Glomerular endothelial cell (primary cell): ENCODE data around the gene HELLS. TPM values are rescaled to one million over a fixed set of nuclear protein-coding genes. Genes with fewer than 3 reads are reported as not detected.
A peak's percentile ranks its signal among the peaks of the same experiment; 100 is the strongest.
"Not testable (repeated sequence)": the region's sequence is repeated elsewhere in the genome, so short reads cannot be mapped to it uniquely, and the experiment has no call there.

Experiments used
- DNase-seq: peaks from one replicate; pipeline ENCODE4 v3.0.0-alpha.2; 2011; ENCODE audit warnings: low read depth, low spot score; ENCODE audit errors: extremely low read depth
- total RNA-seq: library from RNA; depleted of rRNA; stranded (reverse); fragments of >200 nt; gene quantifications from 2 replicates; pipeline ENCODE4 v1.2.3, GENCODE V29; 2015

Gene HELLS
- total RNA-seq = 8.3 and 27.0 TPM in 2 replicates

DNA sequence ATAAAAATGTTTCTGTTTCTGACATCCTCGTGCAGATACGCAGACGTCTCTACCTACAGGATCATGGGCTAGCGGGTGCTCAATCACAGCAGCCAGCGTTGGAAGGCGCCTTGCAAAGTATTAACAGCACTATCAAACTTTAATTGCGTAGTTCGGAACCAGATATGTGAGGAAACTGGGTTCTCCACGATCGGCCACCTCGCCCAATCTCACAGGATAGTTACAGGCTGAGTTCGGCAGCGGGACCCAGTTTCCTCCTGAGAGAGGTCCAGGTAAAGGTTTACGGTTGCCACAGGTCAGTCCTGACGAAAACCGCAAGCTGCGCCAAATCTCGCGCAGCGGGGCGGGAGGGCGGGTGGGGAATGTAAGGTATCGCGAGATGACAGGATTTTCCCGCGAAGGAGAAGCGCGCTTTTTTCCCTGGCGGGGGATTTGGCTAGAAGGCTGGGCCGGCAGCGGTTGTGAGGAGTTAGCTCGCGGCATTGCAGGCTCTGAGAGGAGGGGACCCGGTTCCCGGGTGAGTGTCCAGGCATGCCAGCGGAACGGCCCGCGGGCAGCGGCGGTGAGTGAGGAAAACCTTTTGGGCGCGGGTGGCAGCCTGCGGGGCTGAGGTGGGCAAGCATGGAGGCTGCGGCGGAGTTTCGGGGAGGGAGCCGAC lies at the start of gene HELLS:
TSS of gene HELLS (plus strand) at position 398 of the 658 bp plus-strand sequence. CDS start at position 532, 134 bp downstream.
- peak; percentile 45 for DNase-seq

- no peak for DNase-seq
These were observed 49.6 kb upstream of the HELLS start for GRCh38 chr10:94496010-94496409.

DNA sequence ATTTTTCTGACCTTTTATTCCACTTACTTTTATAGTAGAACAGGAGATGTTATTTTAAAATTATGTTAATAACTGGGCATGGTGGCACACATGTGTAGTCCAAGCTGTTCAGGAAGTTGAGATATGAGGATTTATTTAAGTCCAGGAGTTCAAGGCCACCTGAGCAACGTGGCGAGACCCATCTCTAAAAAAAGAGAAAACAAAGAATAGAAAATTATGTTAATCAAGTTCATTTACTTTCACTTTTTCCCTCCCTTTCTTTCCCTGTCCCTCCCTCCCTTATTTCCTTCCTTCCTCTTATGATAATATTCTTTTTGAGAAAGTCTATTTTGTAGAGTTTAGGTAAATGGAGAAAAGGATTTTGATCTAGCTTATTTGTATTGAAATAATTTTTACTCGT lies 48.9 kb upstream of the HELLS start:
- DNase-seq = no peak

DNA sequence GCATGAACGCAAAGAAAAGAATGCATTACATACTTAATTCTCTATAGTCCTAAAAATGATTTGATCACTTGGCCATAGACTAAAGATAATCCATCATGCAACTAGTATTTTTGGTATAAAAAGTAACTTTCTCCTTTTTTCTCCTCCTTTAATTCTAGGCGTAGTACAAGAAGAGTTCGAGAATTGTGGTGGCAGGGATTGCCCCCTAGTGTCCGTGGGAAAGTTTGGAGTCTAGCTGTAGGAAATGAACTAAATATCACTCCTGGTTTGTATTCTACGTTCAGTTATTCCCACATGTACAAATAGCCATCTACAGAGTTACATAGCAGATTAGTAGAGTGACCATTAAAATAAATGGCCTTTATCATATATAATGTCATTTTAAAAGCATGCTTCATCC lies 45.5 kb upstream of the HELLS start:
- DNase-seq = no peak

DNA sequence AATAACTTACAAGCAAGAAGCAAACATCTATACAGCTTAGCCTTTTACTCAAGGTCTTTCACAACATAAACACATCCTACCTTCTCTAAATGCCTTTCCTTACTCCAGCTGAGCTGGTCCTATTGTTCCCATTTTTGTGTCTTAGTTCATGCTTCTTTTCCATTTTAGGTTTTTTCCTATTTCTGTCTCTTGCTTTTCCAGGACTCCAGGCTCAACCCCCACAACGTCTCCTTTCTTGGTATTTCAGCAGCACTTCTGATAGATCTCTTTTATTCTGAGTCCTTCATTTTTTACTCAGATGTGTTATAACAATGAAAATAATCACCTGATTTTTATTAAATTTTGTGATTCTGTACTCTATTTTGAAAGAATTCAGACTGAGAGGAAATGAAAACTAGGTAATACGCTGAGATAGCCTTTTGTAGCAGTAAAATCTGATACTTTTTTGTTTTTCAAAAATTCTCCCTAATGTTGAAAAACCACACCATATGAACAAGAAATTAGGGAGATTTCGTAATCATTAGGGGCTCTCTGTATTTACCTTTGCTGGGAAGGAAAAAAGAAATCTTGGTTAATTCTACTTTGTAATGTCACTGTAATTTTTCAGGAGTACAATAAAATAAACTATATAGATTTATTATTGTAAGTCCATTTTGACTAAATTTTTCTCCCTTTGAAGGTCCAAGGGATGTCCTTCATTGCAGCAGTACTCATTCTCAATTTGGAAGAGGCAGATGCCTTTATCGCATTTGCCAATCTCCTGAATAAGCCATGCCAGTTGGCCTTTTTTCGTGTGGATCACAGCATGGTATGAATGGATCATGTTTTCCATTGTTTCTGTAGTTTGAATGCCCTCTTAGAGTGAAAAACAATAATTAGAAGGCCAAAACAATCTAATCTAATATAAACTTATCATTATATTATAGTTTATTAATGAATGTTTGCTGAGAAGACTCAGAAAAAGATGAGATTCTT lies 24.0 kb upstream of the HELLS start:
- DNase-seq = no peak

GRCh38 chr10:94524146-94524545 lies 21.4 kb upstream of the HELLS start:
- no peak for DNase-seq

GRCh38 chr10:94524711-94525110 lies 20.9 kb upstream of the HELLS start:
- no peak for DNase-seq

- DNase-seq = not testable (repeated sequence)
These were observed 14.0 kb upstream of the HELLS start for GRCh38 chr10:94531550-94531949.

- no peak for DNase-seq
These were observed 12.6 kb upstream of the HELLS start for GRCh38 chr10:94533027-94533426.

- not testable (repeated sequence) for DNase-seq
These were observed 3.3 kb upstream of the HELLS start for GRCh38 chr10:94542282-94542681.

- peak; percentile 9 for DNase-seq
These were observed 687 bp downstream of the HELLS start for GRCh38 chr10:94546049-94546900.

- DNase-seq = no peak
These were observed 1.3 kb downstream of the HELLS start for GRCh38 chr10:94546901-94547185.

DNA sequence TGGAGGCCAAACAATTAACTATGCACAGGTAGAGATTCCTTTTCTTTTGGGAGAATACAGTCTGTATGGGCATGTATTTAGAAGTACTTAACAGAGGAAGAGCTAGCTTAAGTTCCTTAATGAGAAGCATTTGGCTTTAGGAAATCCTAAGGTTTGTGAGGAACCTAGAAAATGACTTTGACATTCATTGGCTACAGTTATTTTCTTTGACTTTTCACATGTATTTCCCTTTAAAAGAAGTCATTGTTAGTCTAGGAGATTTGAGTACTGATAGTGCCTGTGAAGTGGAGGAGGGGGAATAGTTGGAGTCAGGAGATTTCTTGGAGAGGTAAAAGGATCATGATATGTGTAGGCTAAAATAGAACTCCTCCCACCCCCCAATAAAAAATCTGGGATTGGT lies 3.6 kb downstream of the HELLS start:
- no peak for DNase-seq

GRCh38 chr10:94567714-94568307 lies 22.2 kb downstream of the HELLS start:
- not testable (repeated sequence) for DNase-seq

DNA sequence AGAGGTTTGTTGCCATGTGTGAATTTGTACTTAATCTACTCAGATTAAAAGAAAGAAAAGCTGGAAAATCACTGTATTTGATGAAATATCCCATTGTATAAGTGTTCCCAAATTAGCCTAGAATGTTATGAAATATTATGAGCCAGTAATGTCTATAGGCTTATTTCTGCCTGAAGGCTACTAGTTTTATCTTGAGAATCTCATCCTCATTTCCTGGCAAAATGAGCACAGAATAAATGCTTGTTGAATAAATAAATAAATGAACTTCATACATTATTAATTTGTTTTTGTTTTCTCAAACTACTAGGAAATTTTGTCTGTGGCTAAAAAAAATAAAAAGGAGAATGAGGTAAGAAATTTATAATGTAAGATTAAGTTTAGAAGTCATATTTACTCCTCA lies 25.5 kb downstream of the HELLS start:
- no peak for DNase-seq

DNA sequence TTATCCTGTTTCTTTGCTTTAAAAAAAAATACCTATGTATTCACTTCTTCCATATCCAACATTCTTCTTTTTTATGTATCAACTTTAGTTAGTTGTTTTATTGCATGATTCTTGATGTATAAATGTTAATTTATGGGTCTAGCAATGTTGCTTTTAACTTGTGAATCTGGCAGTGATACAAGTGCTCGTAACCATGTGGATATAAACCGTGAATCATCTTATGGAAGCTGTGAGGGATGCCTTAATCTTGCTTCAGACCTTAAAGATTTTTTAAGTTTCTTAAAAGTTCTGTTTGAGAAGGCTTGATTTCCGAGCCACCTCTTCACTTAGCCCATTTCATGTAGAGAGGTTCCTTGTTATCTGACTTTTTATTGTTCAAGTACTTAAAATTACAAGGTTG lies 25.9 kb downstream of the HELLS start:
- DNase-seq = no peak

- no peak for DNase-seq
These were observed 33.2 kb downstream of the HELLS start for GRCh38 chr10:94578790-94579189.

DNA sequence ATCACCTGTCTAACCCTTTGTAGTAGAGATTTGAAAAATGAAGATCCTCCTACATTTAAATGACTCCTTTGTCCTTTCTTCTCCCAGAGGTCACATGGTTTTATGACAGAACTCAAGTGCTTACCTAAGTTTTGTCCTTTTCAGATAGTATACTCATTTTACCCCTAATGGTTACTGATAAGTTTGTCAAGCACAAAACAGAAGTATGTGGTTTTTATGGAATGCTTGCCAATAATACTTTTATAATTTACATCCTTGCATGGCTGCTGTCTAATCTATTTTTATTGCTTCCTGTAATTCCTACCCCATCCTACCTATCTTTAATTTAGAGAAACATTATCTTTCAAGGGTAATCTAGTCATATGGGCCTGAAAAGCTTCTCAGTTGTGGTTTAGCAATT lies 37.5 kb downstream of the HELLS start:
- no peak for DNase-seq

DNA sequence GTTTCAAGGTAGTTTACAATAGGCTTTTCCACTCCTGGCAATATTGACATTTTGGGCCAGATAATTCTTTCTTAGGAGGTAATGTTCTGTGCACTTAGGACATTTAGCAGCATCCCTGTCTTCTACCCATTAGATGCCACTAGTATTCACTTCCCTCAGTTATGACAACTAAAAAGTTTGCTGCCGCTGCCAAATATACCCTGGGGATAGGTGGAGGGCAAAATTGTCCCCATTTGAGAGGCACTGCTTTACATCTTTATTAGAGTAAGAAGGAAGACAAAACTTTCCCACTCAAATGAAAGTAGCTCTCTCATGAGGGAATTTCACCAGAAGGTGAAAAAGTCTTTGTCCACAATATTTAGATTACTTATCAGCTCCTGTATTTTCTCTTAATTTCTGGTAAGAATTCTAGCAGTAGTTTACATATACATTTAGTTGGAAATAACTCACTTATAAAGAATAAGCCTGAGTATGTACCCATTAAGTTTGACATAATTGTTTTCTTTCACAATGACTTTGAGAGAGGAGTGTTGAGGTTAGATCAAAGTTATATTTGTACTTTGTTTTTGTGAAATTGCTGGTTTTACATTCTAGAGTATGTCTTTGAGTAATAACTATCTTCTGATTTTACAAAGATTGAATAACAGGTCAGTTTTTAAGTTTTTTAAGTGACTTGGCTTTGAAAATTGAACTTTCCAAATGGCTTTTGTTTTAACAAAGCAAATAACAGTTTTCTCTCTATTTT lies 46.0 kb downstream of the HELLS start:
- DNase-seq = no peak
